Hypothalamus (tissue), 51 donors: ENCODE results near the gene ADAR.

Source experiments
- DNase-seq, 51 donors: peaks; one replicate each; lab custom pipeline; 2025; lab: John Stamatoyannopoulos, UW

ADAR gene

DNA sequence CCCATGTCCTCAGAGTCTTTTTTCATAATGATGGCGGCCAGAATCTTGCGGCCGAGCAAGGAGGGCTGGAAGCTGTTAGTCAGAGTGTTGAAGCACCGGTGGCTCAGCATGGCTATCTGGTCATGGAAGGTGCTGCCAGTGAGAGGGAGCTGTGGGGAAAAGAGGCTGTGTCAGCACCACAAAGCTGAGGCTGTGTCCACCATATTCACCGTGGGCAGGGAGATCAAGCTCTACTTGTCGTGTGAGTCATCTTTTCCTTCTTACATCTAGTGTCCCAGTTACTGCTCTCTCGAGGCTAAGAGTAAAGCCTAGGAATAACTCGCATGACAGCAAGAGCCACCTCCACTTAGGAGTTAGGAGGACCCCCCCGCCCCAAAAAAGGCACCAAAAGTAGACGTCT, 18.2 kb downstream of the ADAR start:
- peak in 1 of 51 donors; percentile 34 for DNase-seq

- no peak for DNase-seq
Observed at GRCh38 chr1:154586641-154587040, 21.3 kb downstream of the ADAR start.

GRCh38 chr1:154586231-154586630, 21.8 kb downstream of the ADAR start:
- DNase-seq = no peak

- DNase-seq = no peak
Observed at GRCh38 chr1:154584267-154584994, 23.6 kb downstream of the ADAR start.

GRCh38 chr1:154583773-154584172, 24.2 kb downstream of the ADAR start:
- no peak for DNase-seq

DNA sequence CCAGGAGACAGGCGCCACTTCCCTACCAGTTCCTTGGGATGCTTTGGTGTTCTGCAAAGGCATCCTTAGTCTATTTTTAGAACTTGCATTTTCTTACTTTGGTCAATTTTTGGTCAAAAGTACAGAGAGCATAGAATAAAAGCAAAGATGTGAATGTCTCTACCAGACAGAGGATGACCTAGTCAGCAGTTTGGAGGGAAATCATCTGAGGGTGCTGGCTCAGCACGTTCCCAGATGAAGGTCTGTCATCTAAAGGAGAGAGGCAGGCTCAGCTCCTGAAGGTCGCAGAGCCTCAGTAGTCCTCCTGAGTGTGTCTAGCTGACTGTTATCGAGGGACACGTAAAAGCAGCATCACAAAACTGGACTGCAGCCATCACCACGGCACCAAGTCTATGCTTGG, 25.1 kb downstream of the ADAR start:
- no peak for DNase-seq

DNA sequence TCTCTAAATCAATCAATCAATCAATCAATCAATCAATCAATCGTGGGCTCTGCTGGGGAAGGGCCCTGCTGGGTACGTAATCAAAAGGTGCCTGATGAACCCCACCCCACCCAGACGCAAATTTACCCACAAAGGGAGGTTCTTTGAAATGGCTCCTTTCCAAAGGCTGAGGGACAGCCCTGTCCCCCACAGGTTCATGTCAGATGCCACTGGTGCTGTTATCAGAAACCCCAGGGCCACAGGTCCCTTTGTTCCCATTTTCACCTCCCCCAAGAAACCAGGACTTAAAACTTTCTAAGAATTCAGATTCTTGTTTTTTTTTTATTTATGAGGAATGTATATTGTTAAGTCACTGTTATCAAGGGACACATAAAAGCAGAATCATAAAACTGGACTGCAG, 26.2 kb downstream of the ADAR start:
- no peak for DNase-seq

- DNase-seq = no peak
Observed at GRCh38 chr1:154579374-154579773, 28.6 kb downstream of the ADAR start.

DNA sequence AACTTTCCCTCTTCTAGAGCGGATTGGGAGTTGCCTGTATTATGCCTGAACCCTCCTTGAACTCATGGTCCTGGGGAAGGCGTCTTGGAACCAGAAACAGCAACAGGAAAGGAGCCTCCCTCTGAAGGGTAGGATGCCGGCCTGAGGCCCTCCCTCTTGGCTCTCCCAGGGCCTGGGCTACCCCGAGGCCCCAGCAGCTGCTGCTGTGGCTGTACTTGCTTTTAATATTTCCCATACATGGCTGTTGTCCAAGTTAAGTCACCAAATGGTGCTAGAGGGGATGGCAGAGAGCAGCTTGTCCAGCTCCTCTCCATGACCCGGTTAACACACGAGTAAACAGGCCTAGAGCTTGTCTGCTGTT, 29.9 kb downstream of the ADAR start:
- no peak for DNase-seq

DNA sequence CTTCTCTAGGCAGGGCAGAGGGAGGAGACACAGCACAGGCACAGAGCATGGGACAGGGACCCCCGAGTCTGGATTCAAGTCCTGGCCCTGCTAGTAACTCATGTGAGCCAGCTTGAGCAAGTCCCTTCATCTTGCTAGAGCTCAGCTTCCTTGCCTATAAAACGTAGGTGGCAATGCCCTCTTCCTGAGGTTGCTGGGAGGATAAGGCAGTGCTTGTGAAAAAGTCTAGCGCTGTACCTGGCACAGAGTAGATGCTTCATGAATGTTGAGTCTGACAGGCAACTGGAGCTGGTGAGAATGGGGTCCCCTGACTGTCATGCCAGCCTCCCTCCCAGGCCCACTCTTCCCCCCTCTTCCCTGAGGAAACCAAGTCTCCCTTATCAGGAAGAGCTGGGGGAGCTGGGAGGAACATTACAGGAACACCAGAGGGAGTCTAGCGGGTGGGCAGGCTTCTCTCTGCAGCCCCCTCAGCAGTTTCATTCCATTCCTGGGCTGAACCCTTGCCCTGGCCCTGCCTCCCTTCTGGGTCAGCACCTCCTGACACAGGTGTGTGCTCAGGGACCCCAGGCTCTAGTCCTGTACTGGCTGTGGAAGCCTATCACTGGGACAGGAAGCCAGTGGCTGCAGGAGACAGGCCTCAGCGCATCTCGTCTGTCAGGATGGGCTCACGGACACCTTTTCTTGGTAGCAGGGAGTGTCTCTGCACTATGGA, 30.5 kb downstream of the ADAR start:
- no peak for DNase-seq

DNA sequence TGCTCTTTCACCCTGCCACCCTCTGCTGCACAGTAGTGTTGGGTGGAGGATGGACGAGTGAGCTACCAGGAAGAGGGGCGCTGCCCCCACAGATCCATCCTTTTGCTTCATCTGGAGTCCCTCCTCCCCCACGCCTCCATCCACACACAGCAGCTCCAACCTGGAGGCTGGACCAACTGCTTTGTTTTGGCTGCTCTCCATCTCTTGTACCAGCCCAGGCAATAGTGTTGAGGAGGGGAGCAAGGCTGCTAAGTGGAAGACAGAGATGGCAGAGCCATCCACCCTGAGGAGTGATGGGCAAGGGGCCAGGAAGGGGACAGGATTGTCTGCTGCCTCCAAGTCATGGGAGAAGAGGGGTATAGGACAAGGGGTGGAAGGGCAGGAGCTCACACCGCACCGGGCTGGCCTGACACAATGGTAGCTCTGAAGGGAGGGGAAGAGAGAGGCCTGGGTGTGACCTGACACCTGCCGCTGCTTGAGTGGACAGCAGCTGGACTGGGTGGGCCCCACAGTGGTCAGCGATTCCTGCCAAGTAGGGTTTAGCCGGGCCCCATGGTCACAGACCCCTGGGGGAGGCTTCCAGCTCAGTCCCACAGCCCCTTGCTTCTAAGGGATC, 31.9 kb downstream of the ADAR start:
- no peak for DNase-seq

GRCh38 chr1:154575147-154575927, 32.6 kb downstream of the ADAR start:
- peak in 2 of 51 donors; percentile 20 to 62 for DNase-seq

DNA sequence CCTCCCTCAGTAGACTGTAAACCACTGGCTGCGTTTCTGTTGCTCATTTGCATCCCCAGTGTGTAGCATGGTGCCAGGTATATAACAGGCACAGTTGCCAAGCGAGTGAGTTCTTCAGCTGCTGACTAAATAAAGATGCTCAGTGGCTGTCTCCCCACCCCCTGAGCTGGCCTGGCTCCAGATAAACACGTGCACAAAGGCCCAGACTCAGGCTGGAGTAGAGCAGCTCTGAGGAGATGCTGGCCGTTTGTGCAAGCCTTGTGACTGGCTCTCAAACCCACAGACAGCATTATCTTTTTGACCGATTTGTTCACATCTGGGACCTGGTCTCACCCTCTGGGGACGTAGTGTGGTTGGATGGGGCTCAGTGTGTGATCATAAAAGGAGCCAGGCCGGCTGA, 33.3 kb downstream of the ADAR start:
- peak in 6 of 51 donors; percentile 11 to 63 (median 20) for DNase-seq

GRCh38 chr1:154573168-154573510, 34.8 kb downstream of the ADAR start:
- no peak for DNase-seq

GRCh38 chr1:154572468-154573167, 35.4 kb downstream of the ADAR start:
- DNase-seq = peak in 4 of 51 donors; percentile 8 to 29 (median 10)

DNA sequence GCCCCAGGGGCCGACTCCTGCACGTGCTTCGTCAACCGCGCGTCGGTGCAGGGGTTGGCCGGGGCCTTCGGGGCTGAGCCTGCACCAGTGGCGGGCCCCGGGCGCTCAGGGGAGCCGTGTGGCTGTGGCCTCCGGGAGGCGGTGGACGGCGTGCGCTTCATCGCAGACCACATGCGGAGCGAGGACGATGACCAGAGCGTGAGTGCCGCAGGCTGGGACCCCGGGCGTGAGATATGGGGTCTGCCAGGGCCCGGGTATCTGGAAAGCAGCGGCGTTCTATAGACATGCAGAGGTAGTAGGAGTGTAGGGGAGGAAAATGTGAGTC, 36.1 kb downstream of the ADAR start:
- DNase-seq = no peak

GRCh38 chr1:154571244-154571963, 36.6 kb downstream of the ADAR start:
- no peak for DNase-seq

DNA sequence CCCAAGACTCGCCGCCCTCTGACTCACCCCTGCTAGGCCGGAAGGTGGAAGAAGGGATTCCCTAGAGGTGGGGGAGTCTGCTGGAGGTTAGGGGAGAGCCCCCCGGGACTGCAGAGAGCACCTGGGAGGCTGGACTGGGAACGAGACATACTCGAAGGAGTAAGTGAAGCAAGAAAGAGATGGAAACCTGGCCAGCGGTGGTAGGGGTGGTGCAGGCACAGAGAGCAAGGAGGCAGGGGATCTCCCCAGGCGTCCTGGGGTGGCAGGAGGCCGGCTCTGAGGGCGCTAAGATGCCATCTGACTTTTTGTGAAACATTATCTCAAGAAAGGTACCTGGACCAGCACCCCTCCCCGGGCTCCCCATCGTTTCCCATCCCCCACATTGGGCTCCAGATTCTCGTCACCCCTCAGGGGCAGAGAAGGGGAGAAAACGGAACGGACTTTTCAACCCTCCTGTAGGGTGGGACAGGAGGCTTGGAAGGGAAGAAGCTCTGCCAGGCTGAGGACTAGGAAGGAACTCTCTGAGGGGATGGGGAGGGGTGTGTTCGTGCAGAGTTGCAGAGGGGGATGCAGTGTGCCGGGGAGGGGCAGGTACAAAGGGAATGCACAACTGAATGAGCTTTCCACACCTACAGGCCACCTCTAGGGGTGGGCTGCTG, 39.7 kb downstream of the ADAR start:
- DNase-seq = no peak

DNA sequence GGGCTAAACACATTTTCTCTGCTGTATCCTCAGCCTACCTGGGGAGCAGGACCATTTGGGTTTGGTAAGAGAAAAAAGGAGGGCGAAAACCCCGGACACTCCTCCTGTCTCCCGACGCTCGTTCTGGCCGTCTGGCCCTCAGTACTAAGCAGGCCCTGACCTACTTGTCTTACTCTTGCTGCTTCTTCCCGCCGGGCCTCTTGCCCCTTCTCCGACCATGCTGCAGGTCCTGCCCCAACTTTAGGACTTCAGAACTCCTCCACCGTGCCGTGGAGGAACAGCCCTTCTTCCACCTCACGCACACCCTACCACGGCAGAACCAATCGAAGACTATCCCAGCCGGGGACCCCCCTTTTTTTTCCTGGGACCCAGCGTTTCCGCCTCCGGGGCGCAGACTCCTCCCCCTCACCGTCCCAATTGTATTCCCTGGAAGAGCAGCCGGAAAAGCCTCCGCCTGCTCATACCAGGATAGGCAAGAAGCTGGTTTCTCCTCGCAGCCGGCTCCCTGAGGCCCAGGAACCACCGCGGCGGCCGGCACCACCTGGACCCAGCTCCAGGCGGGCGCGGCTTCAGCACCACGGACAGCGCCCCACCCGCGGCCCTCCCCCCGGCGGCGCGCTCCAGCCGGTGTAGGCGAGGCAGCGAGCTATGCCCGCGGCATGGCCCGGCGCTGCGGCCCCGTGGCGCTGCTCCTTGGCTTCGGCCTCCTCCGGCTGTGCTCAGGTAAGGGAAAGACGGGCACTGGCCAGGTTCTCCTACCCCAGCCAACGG, 40.4 kb downstream of the ADAR start, which contains the start of gene CHRNB2:
TSS of gene CHRNB2 (plus strand) at position 393 of the 771 bp plus-strand sequence. CDS start at position 660, 267 bp downstream.
- peak in 44 of 51 donors; percentile 5 to 77 (median 42) for DNase-seq
